Fibroblast of skin of right quadriceps (primary cell): ENCODE measurements around the gene RAPGEF1.
A peak's percentile ranks its signal among the peaks of the same experiment; 100 is the strongest.
"Not testable (repeated sequence)": the region's sequence is repeated elsewhere in the genome, so short reads cannot be mapped to it uniquely, and the experiment has no call there.

Source experiments
- DNase-seq: peaks from one replicate; pipeline ENCODE4 v3.0.0-alpha.2; 2013

RAPGEF1 gene

GRCh38 chr9:131666774-131667173, 73.1 kb downstream of the RAPGEF1 start:
- no peak for DNase-seq

GRCh38 chr9:131666029-131666428, 73.8 kb downstream of the RAPGEF1 start:
- no peak for DNase-seq

- DNase-seq = no peak
Observed at GRCh38 chr9:131663288-131663687, 76.6 kb downstream of the RAPGEF1 start.

GRCh38 chr9:131662289-131662621, 77.6 kb downstream of the RAPGEF1 start:
- not testable (repeated sequence) for DNase-seq

GRCh38 chr9:131661568-131662288, 78.1 kb downstream of the RAPGEF1 start:
- DNase-seq = no peak

- DNase-seq = no peak
Observed at GRCh38 chr9:131660466-131661405, 79.1 kb downstream of the RAPGEF1 start.

- DNase-seq = peak; percentile 85
Observed at GRCh38 chr9:131658377-131659129, 81.3 kb downstream of the RAPGEF1 start.

- peak; percentile 59 for DNase-seq
Observed at GRCh38 chr9:131657940-131658339, 81.9 kb downstream of the RAPGEF1 start.

GRCh38 chr9:131657456-131657855, 82.4 kb downstream of the RAPGEF1 start:
- no peak for DNase-seq

- DNase-seq = no peak
Observed at GRCh38 chr9:131657037-131657377, 82.9 kb downstream of the RAPGEF1 start.

- DNase-seq = no peak
Observed at GRCh38 chr9:131656356-131657036, 83.4 kb downstream of the RAPGEF1 start.

- not testable (repeated sequence) for DNase-seq
Observed at GRCh38 chr9:131654369-131654768, 85.5 kb downstream of the RAPGEF1 start.

GRCh38 chr9:131651599-131651998, 88.3 kb downstream of the RAPGEF1 start:
- DNase-seq = no peak

GRCh38 chr9:131651160-131651559, 88.7 kb downstream of the RAPGEF1 start:
- no peak for DNase-seq

GRCh38 chr9:131650254-131650653, 89.6 kb downstream of the RAPGEF1 start:
- no peak for DNase-seq

GRCh38 chr9:131649646-131650045, 90.2 kb downstream of the RAPGEF1 start:
- DNase-seq = no peak

GRCh38 chr9:131645078-131645776, 94.6 kb downstream of the RAPGEF1 start:
- no peak for DNase-seq

GRCh38 chr9:131642496-131643083, 97.3 kb downstream of the RAPGEF1 start:
- DNase-seq = no peak

- no peak for DNase-seq
Observed at GRCh38 chr9:131641618-131642495, 98.0 kb downstream of the RAPGEF1 start.

GRCh38 chr9:131640438-131641137, 99.3 kb downstream of the RAPGEF1 start:
- peak; percentile 52 for DNase-seq
